CD1c-positive myeloid dendritic cell (primary cell): ENCODE results near the gene SMIM10L1.

Experiments
- DNase-seq: peaks from one replicate; pipeline ENCODE4 v3.0.0-alpha.2; 2016; ENCODE audit errors: extremely low spot score

SMIM10L1 gene

DNA sequence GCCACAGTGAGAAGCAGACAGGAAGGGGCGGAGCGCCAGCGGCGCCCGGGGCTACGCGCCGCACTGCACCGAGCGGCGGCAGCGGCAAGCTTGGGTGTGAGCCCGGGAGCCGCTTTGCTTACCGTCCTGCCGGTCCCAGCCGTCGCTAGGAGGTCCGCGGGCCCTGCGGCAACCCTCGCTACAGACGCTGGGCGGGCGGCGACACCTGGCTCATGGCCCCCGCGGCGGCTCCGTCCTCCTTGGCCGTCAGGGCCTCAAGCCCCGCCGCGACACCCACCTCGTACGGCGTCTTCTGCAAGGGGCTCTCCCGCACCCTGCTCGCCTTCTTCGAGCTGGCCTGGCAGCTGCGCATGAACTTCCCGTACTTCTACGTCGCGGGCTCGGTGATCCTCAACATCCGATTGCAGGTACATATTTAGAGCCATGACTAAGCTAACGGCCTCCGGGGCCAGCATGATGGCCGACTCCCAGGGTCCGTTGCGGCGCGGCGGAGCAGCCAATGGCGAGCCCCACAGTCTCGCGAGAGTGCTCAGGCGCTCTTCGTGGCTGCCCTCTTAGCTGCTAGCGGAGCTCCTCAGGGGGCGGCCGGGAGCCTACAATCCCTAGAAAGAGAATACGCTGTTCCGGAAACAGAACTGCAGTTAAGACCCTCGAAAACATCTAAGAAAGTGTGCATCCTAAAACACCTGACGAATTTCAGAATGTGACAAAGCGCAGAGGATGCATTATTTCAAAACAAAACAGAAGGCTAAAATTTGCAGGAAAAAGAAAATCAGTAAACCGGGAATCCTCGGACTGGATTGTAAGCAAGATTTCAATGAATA is at the start of gene SMIM10L1:
Gene SMIM10L1 (plus strand): TSS at position 50 of the 824 bp plus-strand sequence. CDS start 163 bp downstream, at position 213.
- peak; percentile 96 for DNase-seq

DNA sequence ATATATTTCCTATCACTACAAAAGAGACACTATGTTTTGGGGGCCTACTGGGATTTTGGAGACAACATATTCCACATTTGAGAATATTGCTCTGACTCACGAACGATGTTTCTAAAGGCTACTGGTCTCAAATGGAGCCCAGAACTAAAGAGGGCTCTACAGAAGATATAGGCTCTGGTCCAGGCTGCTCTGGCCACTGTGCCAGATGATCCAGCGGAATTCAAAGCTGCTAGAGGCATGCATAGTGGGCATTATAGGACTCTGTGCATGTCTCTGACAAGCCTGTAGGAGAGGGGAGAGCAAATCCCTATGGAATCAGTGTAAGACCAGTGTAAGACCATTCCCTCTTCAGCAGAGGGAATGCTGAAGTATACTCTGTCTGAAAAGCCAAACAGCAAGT is 40.6 kb upstream of the SMIM10L1 start:
- DNase-seq: no peak

DNA sequence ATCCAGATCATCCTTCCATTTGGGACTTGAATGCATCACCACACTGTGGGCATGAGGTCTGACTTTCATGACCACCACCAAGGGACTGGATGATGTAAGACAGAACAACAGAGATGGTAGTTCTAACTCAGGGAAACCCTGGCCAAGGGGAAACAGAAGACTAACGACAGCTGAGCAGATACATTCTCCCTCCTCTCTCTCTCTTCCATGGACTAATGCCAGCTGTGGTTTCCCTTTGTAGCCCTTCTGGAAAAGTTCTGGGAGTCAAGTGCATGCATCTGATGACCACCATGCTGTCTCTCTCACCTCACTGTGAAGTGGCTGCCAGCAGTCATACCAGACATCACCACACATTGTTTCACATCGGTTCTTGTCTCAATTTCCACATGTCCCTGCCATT is 40.0 kb upstream of the SMIM10L1 start:
- no peak for DNase-seq

GRCh38 chr12:11133162-11133561 is 37.8 kb upstream of the SMIM10L1 start:
- no peak for DNase-seq

DNA sequence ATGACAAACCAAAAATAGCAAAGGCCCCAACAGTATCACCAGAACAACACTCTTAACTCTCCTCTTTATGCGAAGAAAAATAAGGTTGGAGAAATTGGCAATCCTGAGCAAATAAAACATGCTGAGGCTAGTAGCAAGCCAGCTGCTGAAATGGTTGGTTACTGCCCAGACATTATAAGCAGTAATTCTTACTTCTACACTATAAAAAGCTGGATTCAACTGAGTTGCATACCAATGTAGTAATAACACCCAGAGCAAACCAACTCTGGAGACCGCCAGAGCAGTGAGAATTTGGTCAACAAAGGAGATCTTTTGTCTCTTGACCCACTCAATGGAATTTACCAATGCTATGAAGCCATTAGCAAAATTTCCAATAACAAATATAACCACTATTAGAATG is 37.2 kb upstream of the SMIM10L1 start:
- no peak for DNase-seq

- no peak for DNase-seq
Measured at GRCh38 chr12:11134305-11134704, 36.7 kb upstream of the SMIM10L1 start, which contains the start of gene TAS2R30. Gene TAS2R30 (minus strand): TSS chr12:11134644. CDS start chr12:11134244, 400 bp downstream.

DNA sequence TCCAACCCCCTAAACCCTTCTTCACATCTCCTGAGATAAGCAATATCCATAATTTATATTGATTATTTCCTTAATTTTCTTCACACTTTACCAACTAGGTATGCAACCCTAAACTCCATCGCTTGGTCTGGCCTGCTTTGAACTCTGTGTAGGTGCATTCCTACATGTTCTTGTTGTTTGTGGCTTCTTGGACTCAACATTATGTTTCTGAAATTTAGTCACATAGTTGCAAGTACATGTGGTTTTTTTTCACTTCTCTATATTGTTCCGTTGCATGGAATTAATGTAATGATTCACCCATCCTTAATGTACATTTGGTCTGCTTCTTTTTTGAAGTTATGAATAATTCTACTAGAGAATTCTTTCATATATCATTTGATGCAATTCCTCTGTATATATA is 34.9 kb upstream of the SMIM10L1 start:
- DNase-seq: peak; percentile 10

DNA sequence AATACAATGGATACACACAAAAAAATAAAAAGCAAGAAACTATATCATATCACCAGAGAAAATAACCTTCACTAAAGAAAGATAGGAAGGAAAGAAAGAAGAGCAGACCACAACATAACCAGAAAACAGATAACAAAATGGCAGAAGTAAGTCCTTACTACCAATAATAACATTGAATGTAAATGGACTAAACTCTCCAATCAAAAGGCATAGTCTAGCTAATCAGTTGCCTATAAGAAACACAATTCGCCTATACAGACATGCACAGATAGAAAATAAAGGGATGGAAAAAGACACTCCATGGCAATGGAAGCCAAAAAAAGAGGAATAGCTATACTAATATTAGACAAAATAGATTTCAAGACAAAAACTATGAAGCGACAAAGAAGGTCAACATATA is 27.6 kb upstream of the SMIM10L1 start:
- no peak for DNase-seq

GRCh38 chr12:11144297-11144696 is 26.7 kb upstream of the SMIM10L1 start:
- no peak for DNase-seq

GRCh38 chr12:11147420-11147819 is 23.6 kb upstream of the SMIM10L1 start:
- no peak for DNase-seq

GRCh38 chr12:11150832-11151231 is 20.2 kb upstream of the SMIM10L1 start:
- DNase-seq: no peak

GRCh38 chr12:11152725-11153124 is 18.3 kb upstream of the SMIM10L1 start:
- no peak for DNase-seq

GRCh38 chr12:11154400-11154925 is 16.5 kb upstream of the SMIM10L1 start:
- DNase-seq: no peak

- no peak for DNase-seq
Measured at GRCh38 chr12:11158885-11159444, 12.0 kb upstream of the SMIM10L1 start.

DNA sequence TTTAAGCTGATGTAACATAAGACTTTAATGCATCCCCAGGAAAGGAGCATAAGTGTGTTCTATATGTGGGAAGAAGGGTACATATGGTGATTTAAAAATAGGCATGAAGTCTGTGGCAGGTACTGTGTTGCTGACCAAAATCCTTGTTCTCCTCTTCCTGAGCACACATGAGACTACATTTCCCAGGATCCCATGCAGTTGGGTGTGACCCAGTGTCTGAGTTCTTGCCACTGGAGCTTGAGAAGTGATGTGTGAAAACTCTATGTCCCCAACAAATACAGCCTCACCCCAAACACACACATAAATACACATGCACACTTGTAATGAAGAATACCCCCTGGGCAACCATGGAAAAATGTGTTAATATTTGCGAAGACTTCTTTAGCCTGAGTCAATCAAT is 8.5 kb upstream of the SMIM10L1 start:
- DNase-seq: no peak

GRCh38 chr12:11164384-11164783 is 6.6 kb upstream of the SMIM10L1 start:
- DNase-seq: no peak

DNA sequence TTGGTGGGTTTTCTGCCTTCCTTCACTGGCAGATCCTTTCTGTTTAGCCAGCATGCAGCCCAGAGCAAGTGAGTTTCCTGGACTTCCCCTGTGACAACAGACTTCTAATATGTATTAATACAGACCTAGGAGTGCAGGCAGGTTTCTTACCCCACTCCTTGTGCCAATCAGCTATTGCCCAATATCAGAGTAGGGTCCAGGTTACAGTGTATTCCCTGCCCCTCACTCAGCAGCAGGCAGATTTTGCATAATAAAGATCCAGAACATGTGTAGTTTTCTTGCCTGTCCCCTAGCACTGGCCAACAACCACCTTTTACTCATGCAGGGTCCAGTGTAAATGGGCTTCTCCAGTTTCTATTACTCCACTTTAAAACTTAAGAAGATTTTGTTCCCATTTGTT is 4.7 kb upstream of the SMIM10L1 start:
- no peak for DNase-seq

DNA sequence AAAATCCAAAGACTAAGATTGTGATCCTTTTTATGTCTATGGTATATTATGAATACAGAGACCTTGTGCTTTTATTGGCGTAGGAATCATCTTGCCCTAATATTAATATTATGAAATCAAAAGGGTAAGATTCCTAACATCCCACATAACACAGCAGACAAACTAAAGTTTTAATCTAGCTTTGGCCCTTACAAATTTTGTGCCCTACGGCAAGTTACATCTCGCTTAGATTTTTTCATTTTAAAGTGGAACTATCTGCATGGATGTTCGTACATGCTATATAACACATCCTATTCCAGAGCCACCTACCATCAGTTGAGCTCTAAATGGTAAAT is 217 bp upstream of the SMIM10L1 start:
- DNase-seq: no peak

DNA sequence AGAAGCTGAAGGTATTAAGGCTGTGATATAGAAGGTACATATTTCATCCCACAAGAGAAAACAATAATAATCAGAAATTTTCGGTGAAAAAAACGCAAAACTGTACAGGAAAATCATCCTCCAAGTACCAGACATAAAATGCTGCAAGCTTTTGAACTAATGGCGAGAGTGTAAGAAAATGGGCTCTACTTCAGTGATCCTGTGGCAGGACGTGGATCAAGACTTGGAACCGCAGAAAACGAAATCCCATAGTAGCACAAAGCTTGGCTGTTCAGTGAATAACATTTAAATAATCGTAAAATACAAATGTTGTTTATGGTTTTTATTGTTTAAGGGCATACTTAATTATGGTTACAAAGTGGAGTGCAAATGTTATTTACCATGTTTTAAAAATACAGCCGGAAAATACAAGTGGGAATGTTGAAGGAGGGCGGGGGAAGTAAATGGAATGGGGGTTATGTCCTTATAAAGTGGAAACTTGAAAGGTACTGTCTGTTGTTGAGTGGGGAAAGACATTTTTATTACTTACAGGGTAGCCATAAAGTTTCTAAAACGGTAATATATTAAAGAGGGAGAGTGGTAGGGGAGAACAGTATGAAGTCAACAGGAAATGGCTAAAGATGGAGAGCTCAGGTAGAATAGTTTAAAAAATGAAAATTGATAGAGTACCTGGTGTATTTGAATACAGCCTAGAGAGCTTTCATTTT is 1.1 kb downstream of the SMIM10L1 start:
- DNase-seq: peak; percentile 5

DNA sequence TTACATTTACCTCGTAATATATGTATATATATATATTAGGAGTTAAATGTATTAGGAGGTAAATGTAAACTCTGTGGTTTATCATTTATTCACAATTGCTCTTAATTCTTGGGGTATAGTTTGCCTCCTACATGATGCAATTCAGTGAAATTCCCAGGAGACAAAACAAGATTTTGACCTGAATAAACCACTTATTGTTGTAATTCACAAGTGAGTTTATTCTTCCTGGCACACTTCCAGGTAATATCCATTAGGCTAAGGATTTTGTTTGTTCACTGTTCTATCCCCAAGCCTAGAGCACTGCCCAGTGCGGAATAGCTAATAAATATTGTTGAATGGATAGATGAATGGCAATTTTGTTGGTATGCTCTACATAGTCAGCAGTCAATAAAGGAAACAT is 3.0 kb downstream of the SMIM10L1 start:
- DNase-seq: no peak

DNA sequence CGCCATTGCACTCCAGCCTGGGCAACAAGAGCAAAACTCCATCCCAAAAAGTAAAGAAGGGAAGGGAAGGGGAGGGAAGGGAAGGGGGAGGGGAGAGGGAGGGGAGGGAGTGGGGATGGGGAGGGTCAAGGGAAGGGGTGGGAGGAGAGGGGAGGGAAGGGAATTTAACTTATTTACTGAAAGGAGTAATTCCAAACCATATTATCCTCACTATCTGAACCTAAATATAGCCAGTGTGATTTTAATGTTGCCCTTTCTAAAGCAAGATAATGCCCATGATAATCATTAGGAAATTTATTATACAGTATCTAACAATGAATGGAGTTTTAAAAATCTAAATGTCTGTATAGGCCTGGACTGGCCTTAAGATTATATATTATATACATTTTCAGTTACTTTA is 7.3 kb downstream of the SMIM10L1 start:
- no peak for DNase-seq

- DNase-seq: no peak
Measured at GRCh38 chr12:11182529-11182928, 11.5 kb downstream of the SMIM10L1 start.

- DNase-seq: no peak
Measured at GRCh38 chr12:11183011-11183410, 12.0 kb downstream of the SMIM10L1 start.
